CD4-positive, alpha-beta T cell treated with Interleukin-10 for 1 hour (primary cell): ENCODE data around the gene KCTD14.
"Not testable (repeated sequence)": the region's sequence is repeated elsewhere in the genome, so short reads cannot be mapped to it uniquely, and the experiment has no call there.

Experiments
- DNase-seq: peaks from one replicate; pipeline ENCODE4 v3.0.0-alpha.2; 2020

The KCTD14 gene

GRCh38 chr11:78020246-78020645, 2.8 kb downstream of the KCTD14 start:
- DNase-seq, result no peak

GRCh38 chr11:78019808-78020207, 3.3 kb downstream of the KCTD14 start:
- no peak for DNase-seq

- no peak for DNase-seq
Measured at GRCh38 chr11:78015878-78016277, 7.2 kb downstream of the KCTD14 start.

DNA sequence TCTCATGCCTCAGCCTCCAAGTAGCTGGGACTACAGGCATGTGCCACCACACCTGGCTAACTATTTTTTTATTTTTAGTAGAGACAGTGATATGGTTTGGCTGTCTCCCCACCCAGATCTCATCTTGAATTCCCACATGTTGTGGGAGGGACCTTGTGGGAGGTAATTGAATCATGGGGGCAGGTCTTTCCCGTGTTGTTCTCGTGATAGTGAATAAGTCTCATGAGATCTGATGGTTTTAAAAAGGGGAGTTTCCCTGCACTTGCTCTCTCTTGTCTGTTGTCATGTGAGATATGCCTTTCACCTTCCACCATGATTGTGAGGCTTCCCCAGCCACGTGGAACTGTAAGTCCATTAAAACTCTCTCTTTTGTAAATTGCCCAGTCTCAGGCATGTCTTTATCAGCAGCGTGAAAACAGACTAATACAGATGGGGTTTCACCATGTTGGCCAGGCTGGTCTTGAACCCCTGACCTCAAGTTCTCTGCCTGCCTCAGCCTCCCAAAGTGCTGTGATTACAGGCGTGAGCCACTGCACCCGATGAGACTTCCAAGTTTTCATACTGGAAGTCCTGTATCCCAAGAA, 8.0 kb downstream of the KCTD14 start:
- not testable (repeated sequence) for DNase-seq

DNA sequence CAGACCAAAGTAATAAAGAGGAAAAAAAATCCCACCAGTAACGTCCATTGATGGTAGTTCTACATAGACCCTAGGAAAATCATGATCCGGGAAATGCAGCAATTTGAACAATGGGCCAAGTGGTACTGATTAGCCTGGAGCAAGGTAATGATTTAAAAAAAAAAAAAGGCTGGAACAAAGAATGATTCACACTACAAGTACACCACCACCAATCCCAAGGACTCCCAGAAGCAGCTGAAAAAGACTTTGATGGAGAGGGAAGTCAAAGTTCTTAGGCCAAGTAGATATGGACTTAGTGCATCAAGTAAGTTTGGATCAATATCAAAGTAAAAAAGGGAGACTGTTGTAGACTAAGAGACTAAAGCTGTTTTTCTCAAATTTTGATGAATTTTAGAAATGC, 11.8 kb downstream of the KCTD14 start:
- DNase-seq, result no peak

DNA sequence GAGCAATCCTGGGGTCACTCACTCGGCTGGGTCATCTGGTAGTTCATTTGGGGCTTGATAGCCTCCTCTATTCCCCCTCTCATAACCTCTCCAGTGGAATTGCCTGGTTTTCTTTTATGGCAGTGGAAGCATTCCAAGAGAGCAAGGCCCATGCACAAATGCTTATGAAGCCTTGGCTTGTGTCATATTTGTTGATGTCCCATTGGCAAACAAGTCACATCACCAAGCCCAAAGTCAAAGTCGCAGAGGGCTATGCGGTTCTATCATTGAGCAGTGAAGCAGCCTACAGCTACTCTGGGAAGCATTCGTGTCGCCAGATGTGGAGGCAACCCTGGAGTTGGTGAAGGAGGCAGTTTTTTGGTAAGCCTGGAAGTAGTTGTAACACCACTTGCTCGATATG, 12.3 kb downstream of the KCTD14 start:
- no peak for DNase-seq

DNA sequence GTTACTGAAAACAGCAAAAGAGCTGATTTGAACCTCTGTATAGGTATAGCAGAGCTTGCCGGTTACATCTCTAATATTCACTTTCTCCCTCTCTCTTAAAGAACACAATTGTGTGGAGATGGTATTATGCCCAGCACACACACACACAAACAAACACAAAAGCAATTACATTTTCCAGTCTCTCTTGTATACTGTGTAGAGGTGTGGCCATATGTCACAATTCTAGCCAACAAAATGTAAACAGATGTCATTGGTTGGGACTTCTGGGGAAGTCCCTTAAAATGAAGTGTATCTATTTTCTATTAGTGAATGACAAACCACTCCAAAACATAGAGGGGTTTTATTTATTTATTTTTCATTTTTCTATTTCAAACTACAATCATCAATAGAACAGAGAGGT, 12.8 kb downstream of the KCTD14 start:
- no peak for DNase-seq

- DNase-seq, result no peak
Measured at GRCh38 chr11:78009062-78009461, 14.0 kb downstream of the KCTD14 start.

DNA sequence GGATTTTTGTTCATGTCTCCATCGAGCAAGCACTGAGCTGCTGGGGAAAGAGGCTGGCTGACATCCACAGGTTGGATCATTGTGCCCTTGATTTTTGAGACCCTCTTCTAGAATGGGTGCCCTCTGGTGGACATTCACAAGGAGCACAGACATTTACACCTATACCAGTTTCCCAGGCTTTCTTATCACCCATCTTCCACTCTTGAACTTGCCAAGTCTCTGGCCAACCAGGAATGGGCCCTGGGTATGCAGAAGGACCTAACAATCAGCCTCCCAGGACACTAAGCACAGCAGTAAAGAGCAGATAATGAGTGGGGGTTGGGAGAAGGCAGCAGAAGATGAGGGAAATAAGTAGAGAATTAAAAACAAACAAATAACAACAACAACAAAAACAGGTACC, 22.9 kb downstream of the KCTD14 start:
- DNase-seq, result peak; percentile 62

DNA sequence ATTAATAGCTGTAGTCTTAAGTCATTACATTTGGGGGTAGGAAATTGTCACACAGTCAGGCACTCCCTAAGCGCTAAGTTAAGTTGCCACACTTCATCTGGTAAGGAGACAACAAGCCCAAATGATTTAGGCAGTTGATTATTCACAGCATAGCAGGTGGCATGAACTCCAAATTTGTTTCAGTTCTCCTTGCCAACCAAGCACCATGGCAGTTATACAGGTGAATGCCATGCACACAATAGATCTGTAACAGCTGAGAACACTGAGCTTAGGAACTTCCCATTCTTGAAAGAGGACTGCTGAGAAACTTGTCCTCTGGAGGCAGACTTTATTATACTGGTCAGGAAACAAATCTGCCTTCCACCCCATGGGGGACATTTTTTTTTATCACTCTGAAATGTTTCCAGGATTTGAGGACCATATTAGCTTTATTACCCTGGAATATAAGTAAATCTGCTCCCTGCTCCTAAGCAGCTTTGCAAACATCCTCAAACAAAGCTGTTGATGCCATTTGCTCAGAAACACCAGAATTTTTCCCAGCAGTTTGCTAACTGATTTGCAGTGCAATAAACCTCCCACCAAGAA, 23.5 kb downstream of the KCTD14 start:
- DNase-seq, result no peak

GRCh38 chr11:77994434-77995362, 28.4 kb downstream of the KCTD14 start, which contains the start of gene INTS4:
INTS4 (minus strand) TSS chr11:77994668; CDS start chr11:77994643, 25 bp downstream.
- DNase-seq, result peak; percentile 98

GRCh38 chr11:77993902-77994301, 29.2 kb downstream of the KCTD14 start:
- no peak for DNase-seq

- no peak for DNase-seq
Measured at GRCh38 chr11:77990981-77991380, 32.1 kb downstream of the KCTD14 start.

DNA sequence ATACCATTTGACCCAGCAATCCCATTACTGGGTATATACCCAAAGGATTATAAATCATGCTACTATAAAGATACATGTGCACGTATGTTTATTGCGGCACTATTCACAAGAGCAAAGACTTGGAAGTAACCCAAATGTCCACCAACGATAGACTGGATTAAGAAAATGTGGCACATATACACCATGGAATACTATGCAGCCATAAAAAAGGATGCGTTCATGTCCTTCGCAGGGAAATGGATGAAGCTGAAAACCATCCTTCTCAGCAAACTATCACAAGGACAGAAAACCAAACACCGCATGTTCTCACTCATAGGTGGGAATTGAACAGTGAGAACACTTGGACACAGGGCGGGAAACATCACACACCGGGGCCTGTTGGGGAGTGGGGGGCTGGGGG, 36.6 kb downstream of the KCTD14 start:
- not testable (repeated sequence) for DNase-seq

DNA sequence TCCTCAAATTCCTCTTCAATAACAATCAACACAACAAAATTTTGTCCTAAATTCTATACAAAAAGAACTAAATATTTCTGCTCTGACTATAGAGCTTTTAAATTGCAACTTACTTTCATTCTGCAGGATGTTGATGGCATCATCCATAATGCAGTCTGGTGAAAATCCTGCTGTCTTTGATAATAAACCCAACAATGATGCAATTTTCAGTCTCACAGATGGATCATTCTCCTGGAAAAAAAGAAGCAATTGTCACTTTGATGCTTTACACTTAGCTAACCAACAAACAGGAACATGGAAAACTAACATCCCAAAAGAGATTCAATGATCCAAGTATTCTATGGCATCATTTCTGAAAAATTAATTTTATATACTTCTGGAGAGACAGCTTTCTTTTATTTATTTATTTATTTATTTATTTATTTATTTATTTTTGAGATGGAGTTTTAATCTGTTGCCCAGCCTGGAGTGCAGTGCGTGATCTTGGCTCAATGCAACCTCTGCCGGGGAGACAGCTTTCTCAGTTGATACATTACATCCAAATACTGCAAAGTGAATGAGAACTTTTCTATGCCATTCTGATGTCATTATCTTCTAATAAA, 41.6 kb downstream of the KCTD14 start:
- no peak for DNase-seq

DNA sequence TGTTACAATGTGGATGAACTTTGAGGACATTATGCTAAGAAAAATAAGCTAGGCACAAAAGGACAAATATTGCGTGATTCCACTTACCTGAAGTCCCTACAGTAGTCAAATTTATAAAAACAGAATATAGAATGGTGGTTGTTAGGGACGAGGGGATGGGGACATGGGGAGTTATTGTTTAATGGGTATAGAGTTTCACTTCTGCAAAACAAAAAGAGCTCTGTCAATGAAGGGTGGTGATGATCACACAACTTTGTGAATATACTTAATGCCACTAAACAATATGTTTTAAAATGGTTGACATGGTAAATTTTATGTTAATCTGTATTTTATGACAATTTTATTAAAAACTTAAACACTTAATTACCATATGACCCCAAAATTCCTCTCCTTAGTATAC, 54.7 kb downstream of the KCTD14 start:
- DNase-seq, result no peak

- no peak for DNase-seq
Measured at GRCh38 chr11:77967753-77968152, 55.3 kb downstream of the KCTD14 start.

- DNase-seq, result no peak
Measured at GRCh38 chr11:77967121-77967520, 56.0 kb downstream of the KCTD14 start.

DNA sequence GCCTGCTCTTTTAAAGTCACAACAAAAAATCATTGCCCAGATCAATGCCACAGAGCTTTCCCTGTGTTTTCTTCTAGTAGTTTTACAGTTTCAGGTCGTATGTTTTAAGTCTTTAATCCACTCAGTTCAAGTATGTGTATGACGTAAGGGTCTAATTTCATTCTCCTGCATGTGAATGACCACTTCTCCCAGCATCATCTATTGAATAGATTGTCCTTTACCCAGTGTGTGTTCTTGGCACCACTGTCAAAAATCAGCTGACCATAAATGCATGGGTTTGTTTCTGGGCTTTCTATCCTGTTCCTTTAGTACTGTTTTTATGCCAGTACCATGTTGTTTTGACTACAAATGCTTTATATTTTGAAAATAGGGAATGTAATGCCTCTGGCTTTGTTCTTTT, 56.7 kb downstream of the KCTD14 start:
- DNase-seq, result no peak
